Measurements from ENCODE around the gene CHCHD6.

CHCHD6 gene

GRCh38 chr3:126834596-126835471 lies 130.8 kb downstream of the CHCHD6 start:
- DNase-seq = no peak

- peak; percentile 17 for DNase-seq
Observed at GRCh38 chr3:126835472-126836219, 131.6 kb downstream of the CHCHD6 start.

GRCh38 chr3:126836220-126836860 lies 132.3 kb downstream of the CHCHD6 start:
- DNase-seq = no peak

GRCh38 chr3:126837773-126838172 lies 133.7 kb downstream of the CHCHD6 start:
- no peak for DNase-seq

- DNase-seq = peak; percentile 21
Observed at GRCh38 chr3:126845920-126846715, 142.1 kb downstream of the CHCHD6 start.

- DNase-seq = no peak
Observed at GRCh38 chr3:126847061-126847460, 143.0 kb downstream of the CHCHD6 start.

- no peak for DNase-seq
Observed at GRCh38 chr3:126848991-126849390, 145.0 kb downstream of the CHCHD6 start.

GRCh38 chr3:126849768-126850167 lies 145.7 kb downstream of the CHCHD6 start:
- no peak for DNase-seq

GRCh38 chr3:126850370-126851085 lies 146.5 kb downstream of the CHCHD6 start:
- DNase-seq = peak; percentile 94

GRCh38 chr3:126851382-126851781 lies 147.3 kb downstream of the CHCHD6 start:
- DNase-seq = no peak

GRCh38 chr3:126851934-126852333 lies 147.9 kb downstream of the CHCHD6 start:
- no peak for DNase-seq

GRCh38 chr3:126852511-126852910 lies 148.5 kb downstream of the CHCHD6 start:
- DNase-seq = no peak

- no peak for DNase-seq
Observed at GRCh38 chr3:126854666-126855065, 150.6 kb downstream of the CHCHD6 start.

GRCh38 chr3:126855374-126855773 lies 151.3 kb downstream of the CHCHD6 start:
- no peak for DNase-seq

- DNase-seq = no peak
Observed at GRCh38 chr3:126857928-126858327, 153.9 kb downstream of the CHCHD6 start.

- DNase-seq = no peak
Observed at GRCh38 chr3:126858401-126858800, 154.4 kb downstream of the CHCHD6 start.

GRCh38 chr3:126858887-126859286 lies 154.8 kb downstream of the CHCHD6 start:
- DNase-seq = peak; percentile 83

- DNase-seq = no peak
Observed at GRCh38 chr3:126859415-126860246, 155.6 kb downstream of the CHCHD6 start.

GRCh38 chr3:126865736-126866135 lies 161.7 kb downstream of the CHCHD6 start:
- no peak for DNase-seq

- no peak for DNase-seq
Observed at GRCh38 chr3:126866175-126866759, 162.2 kb downstream of the CHCHD6 start.
